SK-N-SH (cell line): ENCODE data around the gene ZBTB46. TPM values are rescaled to one million over a fixed set of nuclear protein-coding genes. Genes with fewer than 3 reads are reported as not detected.
A peak's percentile ranks its signal among the peaks of the same experiment; 100 is the strongest.

Experiments used
- CTCF ChIA-PET: fragments of 300-600, 350-600 bp; formaldehyde crosslinking; extraction: SDS; loops from one replicate; lab custom pipeline; 2021; lab: Yijun Ruan, JAX
- POLR2A ChIA-PET: fragments of 350-600 bp; sonication (Branson Sonifier 250); formaldehyde crosslinking; extraction: SDS; loops from one replicate; lab custom pipeline; 2020; ENCODE audit warnings: antibody characterized with exemption, inconsistent platforms; lab: Yijun Ruan, JAX
- DNase-seq: peaks from one replicate; pipeline ENCODE4 v3.0.0; 2012
- H2AFZ ChIP-seq: fragments of 200-600 bp; sonication (generic); 2 replicates; pipeline ENCODE4 v1.8.1; 2016; ENCODE audit warnings: antibody characterized with exemption, mild to moderate bottlenecking, low read depth
- H3F3A ChIP-seq: fragments of 200-600 bp; sonication (generic); replicated peaks from 2 replicates; pipeline ENCODE3; 2016; ENCODE audit warnings: antibody characterized with exemption, mild to moderate bottlenecking; ENCODE audit not compliant: insufficient read depth
- H3K27ac ChIP-seq, 2 experiments: fragments of 200-500 bp in 1 of 2; fragments of 200-600 bp in 1 of 2; sonication (Bioruptor generic) in 1 of 2; sonication (generic), shearing (Covaris generic) in 1 of 2; 2 replicates each; pipeline versions ENCODE4 v1.5.1 to v1.6.1; 2014 to 2016; ENCODE audit warnings: low read depth in 2 of 2, inconsistent platforms in 1 of 2, low read length in 1 of 2, mild to moderate bottlenecking in 1 of 2, mixed read lengths in 1 of 2
- H3K27me3 ChIP-seq: fragments of 200-600 bp; sonication (generic), shearing (Covaris generic); 2 replicates; pipeline ENCODE4 v1.6.1; 2016; ENCODE audit warnings: mixed run types; ENCODE audit not compliant: insufficient read depth
- H3K36me3 ChIP-seq, 2 experiments: fragments of 200-500 bp in 1 of 2; fragments of 200-600 bp in 1 of 2; sonication (Bioruptor generic) in 1 of 2; sonication (generic) in 1 of 2; replicated peaks in 1 of 2; 2 replicates each; pipeline versions ENCODE3 to v1.5.1; 2014 to 2016; ENCODE audit warnings: low read length in 1 of 2, mild to moderate bottlenecking in 1 of 2; ENCODE audit not compliant: insufficient read depth in 2 of 2, control insufficient read depth in 1 of 2
- H3K4me1 ChIP-seq, 2 experiments: fragments of 200-500 bp in 1 of 2; fragments of 200-600 bp in 1 of 2; sonication (Bioruptor generic) in 1 of 2; sonication (generic), shearing (Covaris generic) in 1 of 2; 2 replicates each; pipeline versions ENCODE4 v1.5.1 to v1.6.1; 2014 to 2016; ENCODE audit warnings: low read depth in 1 of 2, low read length in 1 of 2, mixed run types in 1 of 2; ENCODE audit not compliant: insufficient read depth in 2 of 2, control insufficient read depth in 1 of 2
- H3K4me2 ChIP-seq: fragments of 200-600 bp; sonication (generic), shearing (Covaris generic); 2 replicates; pipeline ENCODE4 v1.6.1; 2017; ENCODE audit warnings: mixed run types
- H3K4me3 ChIP-seq, 2 experiments: fragments of 200-500 bp in 1 of 2; fragments of 200-600 bp in 1 of 2; sonication (Bioruptor generic) in 1 of 2; sonication (generic), shearing (Covaris generic) in 1 of 2; 2 replicates each; pipeline versions ENCODE4 v1.5.1 to v1.8.1; 2014 to 2016; ENCODE audit warnings: low read depth in 2 of 2, inconsistent platforms in 1 of 2, low read length in 1 of 2, mild to moderate bottlenecking in 1 of 2, mixed read lengths in 1 of 2, moderate library complexity in 1 of 2
- H3K79me2 ChIP-seq: fragments of 200-600 bp; sonication (generic); 2 replicates; pipeline ENCODE4 v1.8.1; 2017; ENCODE audit warnings: mild to moderate bottlenecking; ENCODE audit not compliant: insufficient read depth
- H3K9ac ChIP-seq: fragments of 200-600 bp; sonication (generic); 2 replicates; pipeline ENCODE4 v1.6.1; 2017; ENCODE audit warnings: mixed run types
- H3K9me2 ChIP-seq: fragments of 200-600 bp; sonication (generic); 2 replicates; pipeline ENCODE4 v1.6.1; 2017; ENCODE audit warnings: mixed run types
- H3K9me3 ChIP-seq: fragments of 200-600 bp; sonication (generic); 2 replicates; pipeline ENCODE4 v1.6.1; 2017; ENCODE audit warnings: mixed run types, mild to moderate bottlenecking, moderate library complexity
- H4K20me1 ChIP-seq: fragments of 200-600 bp; sonication (generic); 2 replicates; pipeline ENCODE4 v1.6.1; 2017; ENCODE audit warnings: mild to moderate bottlenecking, mixed run types; ENCODE audit not compliant: insufficient read depth
- CTCF ChIP-seq: fragments of 200-600 bp; sonication (generic); IDR thresholded peaks from 2 replicates; pipeline ENCODE4 v1.6.1; 2017; ENCODE audit warnings: antibody characterized with exemption, mild to moderate bottlenecking, moderate library complexity
- FOXJ3 ChIP-seq: sonication (generic); formaldehyde crosslinking; IDR thresholded peaks from 2 replicates; pipeline ENCODE4 v1.5.1; 2020; ENCODE audit warnings: mild to moderate bottlenecking, missing genetic modification reagents
- GABPA ChIP-seq: IDR thresholded peaks from 2 replicates; pipeline ENCODE4 v1.4.0; 2012; ENCODE audit warnings: low read depth, mild to moderate bottlenecking
- GATA2 ChIP-seq: sonication (generic); formaldehyde crosslinking; IDR thresholded peaks from 2 replicates; pipeline ENCODE4 v1.5.0; 2020; ENCODE audit warnings: mild to moderate bottlenecking, missing genetic modification reagents
- IRF3 ChIP-seq: fragments of 150-350 bp; IDR thresholded peaks from 2 replicates; pipeline ENCODE4 v1.6.1; 2016; ENCODE audit warnings: mild to moderate bottlenecking, low read depth, low read length
- MEF2A ChIP-seq: IDR thresholded peaks from 2 replicates; pipeline ENCODE4 v1.4.0; 2012; ENCODE audit warnings: low read depth, borderline replicate concordance
- MXI1 ChIP-seq: IDR thresholded peaks from 2 replicates; pipeline ENCODE4 v1.6.1; 2012; ENCODE audit warnings: mild to moderate bottlenecking, low read depth, low read length, improper control_type of control experiment
- NRF1 ChIP-seq: IDR thresholded peaks from 2 replicates; pipeline ENCODE4 v1.6.1; 2012; ENCODE audit warnings: low read depth, mild to moderate bottlenecking, low read length
- PBX3 ChIP-seq: IDR thresholded peaks from 2 replicates; pipeline ENCODE4; 2012
- POLR2AphosphoS5 ChIP-seq: IDR thresholded peaks from 2 replicates; pipeline ENCODE4 v1.6.1; 2012; ENCODE audit warnings: low read depth, low read length
- RAD21 ChIP-seq: IDR thresholded peaks from 2 replicates; pipeline ENCODE4 v1.6.1; 2012; ENCODE audit warnings: mild to moderate bottlenecking, low read length
- RXRA ChIP-seq: IDR thresholded peaks from 2 replicates; pipeline ENCODE4 v1.4.0; 2012; ENCODE audit warnings: low read depth, mild to moderate bottlenecking, borderline replicate concordance
- TAF1 ChIP-seq: IDR thresholded peaks from 2 replicates; pipeline ENCODE4 v1.6.1; 2012; ENCODE audit warnings: low read depth, mild to moderate bottlenecking, low read length, moderate library complexity, borderline replicate concordance
- TCF12 ChIP-seq: IDR thresholded peaks from 2 replicates; pipeline ENCODE4 v1.4.0; 2012
- WGBS: methylation state at CpG from one replicate; pipeline ENCODE4 v1.1.6; 2017; ENCODE audit warnings: low lambda C conversion rate; 5-methylcytosine and 5-hydroxymethylcytosine counted together
- polyA plus RNA-seq, 3 experiments: library from polyadenylated mRNA; depleted of rRNA; stranded (reverse); fragments of >200 nt; gene quantifications; 2 replicates each; pipeline ENCODE4 v1.2.3, GENCODE V29; 2012

ZBTB46 gene
- polyA plus RNA-seq, 1 of the 3 experiments (the other 2 are of a cell fraction) = 0.15 TPM

- TF ChIP-seq IRF3 (no peak), GATA2 (peak; percentile 12; the same call in 1 of the 2 replicates), POLR2AphosphoS5 (0 out of 2 replicates have a peak, but pooled peaks have one; percentile 29), FOXJ3 (CRISPR knock-in tag) (no peak; the same call in 1 of the 2 replicates), MXI1 (peak; percentile 93), PBX3 (peak; percentile 34; the same call in 1 of the 2 replicates), GABPA (no peak), RXRA (no peak), MEF2A (no peak), TCF12 (peak; percentile 43; the same call in 1 of the 2 replicates), RAD21 (no peak)
Observed at GRCh38 chr20:63740627-63741353, 90.3 kb downstream of the ZBTB46 start (continued).

GRCh38 chr20:63740070-63740626 lies 90.9 kb downstream of the ZBTB46 start:
- peaks cover 17% of the 10 kb centered on the region for H3F3A ChIP-seq
- H3K4me1 ChIP-seq = peaks cover 0 to 14% of the 10 kb centered on the region in 2 experiments; a peak in 1 of 4 replicates
- H3K9me3 ChIP-seq = no peaks in the 10 kb centered on the region
- peak overlapping the region; percentile 92 for H3K9ac ChIP-seq
- H3K27ac ChIP-seq = peak overlapping the region; percentile 72 to 96
- CTCF ChIA-PET = interaction anchor here (0.8 to 1.7 kb wide), 5 partner anchors 9 to 202 kb away, joined by 3 to 9 read pairs (median 3); no protein-coding TSS in a partner anchor
- peak overlapping the region; percentile 98 for H3K4me2 ChIP-seq
- TF ChIP-seq TAF1 = 0 out of 2 replicates have a peak, but pooled peaks have one; percentile 22
- 0 out of 2 replicates have a peak, but pooled peaks have one; percentile 25 for TF ChIP-seq NRF1
- no peak for TF ChIP-seq CTCF
- peaks cover 15 to 32% of the 10 kb centered on the region in 2 experiments for H3K36me3 ChIP-seq
- H3K4me3 ChIP-seq = peak overlapping the region; percentile 81 to 95
- WGBS = 20% methylated on average over 1 of the region's 80 CpGs
- H3K27me3 ChIP-seq = no peaks in the 10 kb centered on the region
- peaks cover 16% of the 10 kb centered on the region for H4K20me1 ChIP-seq
- POLR2A ChIA-PET = interaction anchor here (0.6 to 1.3 kb wide), 6 partner anchors 10 to 240 kb away, joined by 3 to 7 read pairs (median 4); partner anchors contain the start of genes RTEL1 and TPD52L2
- no peaks in the 10 kb centered on the region for H3K9me2 ChIP-seq
- H3K79me2 ChIP-seq = peaks cover 18% of the 10 kb centered on the region
- peak; percentile 87 for DNase-seq
- H2AFZ ChIP-seq = no peak overlapping the region
